Measurements from ENCODE around the gene LMF1.
"Not testable (repeated sequence)": the region's sequence is repeated elsewhere in the genome, so short reads cannot be mapped to it uniquely, and the experiment has no call there.

LMF1 gene

GRCh38 chr16:838741-839140 is 132.0 kb downstream of the LMF1 start:
- Histone ChIP-seq H3K4me1 (ENCODE audit: insufficient read depth, insufficient read length) (peaks cover 25% of the 10 kb centered on the region), H3K36me3 (ENCODE audit: insufficient read depth, insufficient read length, low read length) (no peaks in the 10 kb centered on the region), H3K27me3 (ENCODE audit: insufficient read depth, insufficient read length) (no peaks in the 10 kb centered on the region), H3K9ac (ENCODE audit: insufficient read length, low read depth) (no peak overlapping the region), H3K9me3 (ENCODE audit: insufficient read depth, low read length) (peaks cover 21% of the 10 kb centered on the region), H3K4me3 (ENCODE audit: insufficient read length, low read depth) (no peak overlapping the region)
- DNase-seq (ENCODE audit: low read depth, low spot score), result no peak
- no peak for TF ChIP-seq ZNF274 (IDR thresholded peaks at IDR 0.05; ENCODE audit: low read depth, low read length)
- TF ChIP-seq YY1 (IDR thresholded peaks at IDR 0.05; ENCODE audit: insufficient read depth, insufficient read length), result no peak
- TF ChIP-seq SUZ12 (IDR thresholded peaks at IDR 0.05; ENCODE audit: extremely low read depth, insufficient read depth, insufficient read length), result no peak

GRCh38 chr16:836822-837221 is 134.0 kb downstream of the LMF1 start:
- not testable (repeated sequence) for DNase-seq (ENCODE audit: low read depth, low spot score); H3K4me3 ChIP-seq (ENCODE audit: insufficient read length, low read depth); H3K9ac ChIP-seq (ENCODE audit: insufficient read length, low read depth); H3K27me3 ChIP-seq (ENCODE audit: insufficient read depth, insufficient read length); H3K36me3 ChIP-seq (ENCODE audit: insufficient read depth, insufficient read length, low read length)
- Histone ChIP-seq H3K4me1 (ENCODE audit: insufficient read depth, insufficient read length) (peaks cover 14% of the 10 kb centered on the region), H3K9me3 (ENCODE audit: insufficient read depth, low read length) (peaks cover 21% of the 10 kb centered on the region)

- Histone ChIP-seq H3K9me3 (ENCODE audit: insufficient read depth, low read length) (peaks cover 21% of the 10 kb centered on the region), H3K4me3 (ENCODE audit: insufficient read length, low read depth) (no peak overlapping the region), H3K36me3 (ENCODE audit: insufficient read depth, insufficient read length, low read length) (no peaks in the 10 kb centered on the region), H3K4me1 (ENCODE audit: insufficient read depth, insufficient read length) (peaks cover 14% of the 10 kb centered on the region), H3K9ac (ENCODE audit: insufficient read length, low read depth) (no peak overlapping the region), H3K27me3 (ENCODE audit: insufficient read depth, insufficient read length) (no peaks in the 10 kb centered on the region)
- no peak for TF ChIP-seq ZNF274 (IDR thresholded peaks at IDR 0.05; ENCODE audit: low read depth, low read length)
- TF ChIP-seq YY1 (IDR thresholded peaks at IDR 0.05; ENCODE audit: insufficient read depth, insufficient read length), result no peak
- no peak for TF ChIP-seq SUZ12 (IDR thresholded peaks at IDR 0.05; ENCODE audit: extremely low read depth, insufficient read depth, insufficient read length)
- DNase-seq (ENCODE audit: low read depth, low spot score), result no peak
Measured at GRCh38 chr16:836221-836620, 134.6 kb downstream of the LMF1 start.

GRCh38 chr16:835373-835772 is 135.4 kb downstream of the LMF1 start:
- DNase-seq (ENCODE audit: low read depth, low spot score), result no peak
- H3K36me3 ChIP-seq (ENCODE audit: insufficient read depth, insufficient read length, low read length), result no peaks in the 10 kb centered on the region
- no peak overlapping the region for H3K9ac ChIP-seq (ENCODE audit: insufficient read length, low read depth)
- TF ChIP-seq ZNF274 (IDR thresholded peaks at IDR 0.05; ENCODE audit: low read depth, low read length) (no peak), SUZ12 (IDR thresholded peaks at IDR 0.05; ENCODE audit: extremely low read depth, insufficient read depth, insufficient read length) (no peak)
- H3K27me3 ChIP-seq (ENCODE audit: insufficient read depth, insufficient read length), result no peaks in the 10 kb centered on the region
- no peak overlapping the region for H3K4me3 ChIP-seq (ENCODE audit: insufficient read length, low read depth)
- peaks cover 21% of the 10 kb centered on the region for H3K9me3 ChIP-seq (ENCODE audit: insufficient read depth, low read length)
- peaks cover 10% of the 10 kb centered on the region for H3K4me1 ChIP-seq (ENCODE audit: insufficient read depth, insufficient read length)

GRCh38 chr16:833411-833810 is 137.4 kb downstream of the LMF1 start:
- Histone ChIP-seq H3K4me3 (ENCODE audit: insufficient read length, low read depth) (no peak overlapping the region), H3K36me3 (ENCODE audit: insufficient read depth, insufficient read length, low read length) (no peaks in the 10 kb centered on the region), H3K9me3 (ENCODE audit: insufficient read depth, low read length) (peaks cover 21% of the 10 kb centered on the region), H3K9ac (ENCODE audit: insufficient read length, low read depth) (no peak overlapping the region), H3K4me1 (ENCODE audit: insufficient read depth, insufficient read length) (no peaks in the 10 kb centered on the region), H3K27me3 (ENCODE audit: insufficient read depth, insufficient read length) (no peaks in the 10 kb centered on the region)
- DNase-seq (ENCODE audit: low read depth, low spot score), result no peak
- TF ChIP-seq SUZ12 (IDR thresholded peaks at IDR 0.05; ENCODE audit: extremely low read depth, insufficient read depth, insufficient read length), result no peak

- no peak for DNase-seq (ENCODE audit: low read depth, low spot score)
- TF ChIP-seq ZNF274 (IDR thresholded peaks at IDR 0.05; ENCODE audit: low read depth, low read length) (no peak), SUZ12 (IDR thresholded peaks at IDR 0.05; ENCODE audit: extremely low read depth, insufficient read depth, insufficient read length) (no peak), YY1 (IDR thresholded peaks at IDR 0.05; ENCODE audit: insufficient read depth, insufficient read length) (no peak)
- Histone ChIP-seq H3K36me3 (ENCODE audit: insufficient read depth, insufficient read length, low read length) (no peaks in the 10 kb centered on the region), H3K9me3 (ENCODE audit: insufficient read depth, low read length) (peaks cover 21% of the 10 kb centered on the region), H3K4me3 (ENCODE audit: insufficient read length, low read depth) (no peak overlapping the region), H3K4me1 (ENCODE audit: insufficient read depth, insufficient read length) (no peaks in the 10 kb centered on the region), H3K27me3 (ENCODE audit: insufficient read depth, insufficient read length) (no peaks in the 10 kb centered on the region), H3K9ac (ENCODE audit: insufficient read length, low read depth) (no peak overlapping the region)
Measured at GRCh38 chr16:832652-833336, 138.0 kb downstream of the LMF1 start.

GRCh38 chr16:831571-832413 is 139.0 kb downstream of the LMF1 start:
- no peak for DNase-seq (ENCODE audit: low read depth, low spot score)
- TF ChIP-seq ZNF274 (IDR thresholded peaks at IDR 0.05; ENCODE audit: low read depth, low read length), result no peak
- TF ChIP-seq YY1 (IDR thresholded peaks at IDR 0.05; ENCODE audit: insufficient read depth, insufficient read length), result no peak
- no peak for TF ChIP-seq SUZ12 (IDR thresholded peaks at IDR 0.05; ENCODE audit: extremely low read depth, insufficient read depth, insufficient read length)

More at GRCh38 chr16:831571-832413, 139.0 kb downstream of the LMF1 start:
- no peak overlapping the region for H3K4me3 ChIP-seq (ENCODE audit: insufficient read length, low read depth)
- no peaks in the 10 kb centered on the region for H3K27me3 ChIP-seq (ENCODE audit: insufficient read depth, insufficient read length)
- H3K4me1 ChIP-seq (ENCODE audit: insufficient read depth, insufficient read length), result peaks cover 3% of the 10 kb centered on the region
- peaks cover 17% of the 10 kb centered on the region for H3K9me3 ChIP-seq (ENCODE audit: insufficient read depth, low read length)
- H3K36me3 ChIP-seq (ENCODE audit: insufficient read depth, insufficient read length, low read length), result no peaks in the 10 kb centered on the region
- H3K9ac ChIP-seq (ENCODE audit: insufficient read length, low read depth), result no peak overlapping the region
